HG02943 (cell line): Measurements from ENCODE around the gene AXDND1.

Experiments used
- ATAC-seq: cut with Tn5 transposase; IDR thresholded peaks from one replicate; pipeline ENCODE4 v1.9.1; 2021; ENCODE audit warnings: mild to moderate bottlenecking, low read depth, moderate library complexity; ENCODE audit not compliant: unreplicated experiment

AXDND1 gene

GRCh38 chr1:179554427-179554826 lies 188.7 kb downstream of the AXDND1 start:
- no peak for ATAC-seq

- ATAC-seq = no peak
Observed at GRCh38 chr1:179558078-179558477, 192.3 kb downstream of the AXDND1 start.

- ATAC-seq = no peak
Observed at GRCh38 chr1:179575497-179576314, 209.9 kb downstream of the AXDND1 start, which contains the start of gene NPHS2. Gene NPHS2, minus strand, starts transcription at chr1:179575948. Its CDS starts 84 bp downstream, at chr1:179575864.

- ATAC-seq = no peak
Observed at GRCh38 chr1:179576509-179576908, 210.7 kb downstream of the AXDND1 start.

- no peak for ATAC-seq
Observed at GRCh38 chr1:179583771-179584320, 218.1 kb downstream of the AXDND1 start.

GRCh38 chr1:179586107-179586823 lies 220.5 kb downstream of the AXDND1 start:
- ATAC-seq = no peak

- no peak for ATAC-seq
Observed at GRCh38 chr1:179587336-179587735, 221.6 kb downstream of the AXDND1 start.

- ATAC-seq = no peak
Observed at GRCh38 chr1:179588425-179589024, 222.8 kb downstream of the AXDND1 start.

GRCh38 chr1:179589509-179589908 lies 223.7 kb downstream of the AXDND1 start:
- no peak for ATAC-seq

- no peak for ATAC-seq
Observed at GRCh38 chr1:179590671-179591070, 224.9 kb downstream of the AXDND1 start.

GRCh38 chr1:179591253-179591591 lies 225.5 kb downstream of the AXDND1 start:
- ATAC-seq = no peak

GRCh38 chr1:179591592-179592580 lies 226.1 kb downstream of the AXDND1 start, which contains the start of gene TDRD5:
Gene TDRD5, plus strand, starts transcription at chr1:179591832. Its CDS starts 784 bp downstream, at chr1:179592616.
- no peak for ATAC-seq

GRCh38 chr1:179598631-179599030 lies 232.9 kb downstream of the AXDND1 start:
- no peak for ATAC-seq

GRCh38 chr1:179599623-179600249 lies 234.0 kb downstream of the AXDND1 start:
- no peak for ATAC-seq

GRCh38 chr1:179601093-179601492 lies 235.3 kb downstream of the AXDND1 start:
- ATAC-seq = no peak
